K562 (cell line): Measurements from ENCODE around the gene ST7. TPM values are rescaled to one million over a fixed set of nuclear protein-coding genes. Genes with fewer than 3 reads are reported as not detected.
A peak's percentile ranks its signal among the peaks of the same experiment; 100 is the strongest.

Source experiments
- CHD1 ChIP-seq: fragments of 200-600 bp; sonication (generic); IDR thresholded peaks from one replicate; pipeline ENCODE4 v1.6.1; 2012; ENCODE audit warnings: mild to moderate bottlenecking, moderate library complexity, low read length, inconsistent platforms
- ELF4 ChIP-seq: fragments of 450-650 bp; formaldehyde crosslinking; IDR thresholded peaks from 2 replicates; pipeline ENCODE4 v1.4.0; 2022; ENCODE audit warnings: missing genetic modification characterization
- ETV1 ChIP-seq: fragments of 450-650 bp; conservative IDR thresholded peaks from 2 replicates; pipeline ENCODE4 v1.6.1; 2016; ENCODE audit warnings: missing genetic modification characterization, control low read depth, low read depth, missing compliant biosample characterization
- KHSRP ChIP-seq: fragments of 450-650 bp; IDR thresholded peaks from 2 replicates; pipeline ENCODE4 v1.6.1; 2017
- LCOR ChIP-seq: sonication (generic); formaldehyde crosslinking; IDR thresholded peaks from 2 replicates; pipeline ENCODE4 v1.8.0; 2022; ENCODE audit warnings: mild to moderate bottlenecking, missing genetic modification reagents
- MYC ChIP-seq, 2 experiments: fragments of 250-450 bp in 1 of 2; sonication (Bioruptor Pico) in 1 of 2; IDR thresholded peaks; 2 replicates each; pipeline versions ENCODE4 v1.5.1 to v1.6.1; 2012 to 2021; ENCODE audit warnings: low read depth in 2 of 2, borderline replicate concordance in 1 of 2, improper control_type of control experiment in 1 of 2, low read length in 1 of 2, mild to moderate bottlenecking in 1 of 2, moderate library complexity in 1 of 2
- NBN ChIP-seq: fragments of 450-650 bp; IDR thresholded peaks from 2 replicates; pipeline ENCODE4 v1.6.1; 2016; ENCODE audit warnings: low read depth, mild to moderate bottlenecking
- NR2F6 ChIP-seq: fragments of 450-650 bp; formaldehyde crosslinking; IDR thresholded peaks from 2 replicates; pipeline ENCODE4 v1.4.0; 2020; ENCODE audit warnings: mild to moderate bottlenecking
- PML ChIP-seq: IDR thresholded peaks from 2 replicates; pipeline ENCODE4 v1.6.1; 2012; ENCODE audit warnings: low read length, inconsistent platforms
- POLR2B ChIP-seq: fragments of 450-650 bp; IDR thresholded peaks from 2 replicates; pipeline ENCODE4 v1.6.1; 2018; ENCODE audit warnings: low read depth; ENCODE audit not compliant: partially characterized antibody
- RAD51 ChIP-seq: fragments of 450-650 bp; IDR thresholded peaks from 2 replicates; pipeline ENCODE4 v1.7.1; 2016; ENCODE audit warnings: low read depth, mild to moderate bottlenecking, borderline replicate concordance
- SMARCE1 ChIP-seq: fragments of 450-650 bp; IDR thresholded peaks from 2 replicates; pipeline ENCODE4 v1.7.1; 2016; ENCODE audit warnings: mild to moderate bottlenecking
- SPI1 ChIP-seq: IDR thresholded peaks from 2 replicates; pipeline ENCODE4 v1.6.1; 2011; ENCODE audit warnings: low read depth, low read length, control low read depth, borderline replicate concordance
- SRSF7 ChIP-seq: fragments of 200-400 bp; formaldehyde crosslinking; optimal IDR thresholded peaks from 2 replicates; pipeline ENCODE3; 2017; ENCODE audit warnings: mild to moderate bottlenecking, low read depth, low read length
- TCFL5 ChIP-seq: fragments of 250-450 bp; sonication (Bioruptor Pico); conservative IDR thresholded peaks from 2 replicates; pipeline ENCODE4 v1.6.1; 2021; ENCODE audit warnings: mild to moderate bottlenecking, moderate library complexity, matching md5 sums
- U2AF2 ChIP-seq: fragments of 200-400 bp; formaldehyde crosslinking; optimal IDR thresholded peaks from 2 replicates; pipeline ENCODE3; 2017; ENCODE audit warnings: low read depth, mild to moderate bottlenecking, low read length
- XRCC5 ChIP-seq: fragments of 200-400 bp; formaldehyde crosslinking; IDR thresholded peaks from 2 replicates; pipeline ENCODE4 v1.6.1; 2017; ENCODE audit warnings: low read depth, mild to moderate bottlenecking, low read length
- ZKSCAN1 ChIP-seq: fragments of 150-350 bp; IDR thresholded peaks from 2 replicates; pipeline ENCODE4 v1.6.1; 2016; ENCODE audit warnings: low read depth, low read length
- ZNF175 ChIP-seq: fragments of 200-800 bp; sonication (Bioruptor generic); IDR thresholded peaks from 2 replicates; pipeline ENCODE4 v1.6.1; 2016; ENCODE audit warnings: low read depth, mild to moderate bottlenecking, missing genetic modification characterization, missing compliant biosample characterization
- ZNF316 ChIP-seq: fragments of 450-650 bp; IDR thresholded peaks from 2 replicates; pipeline ENCODE4 v1.6.1; 2016
- polyA plus RNA-seq, 8 experiments: library from polyadenylated mRNA; depleted of rRNA in 4 of 8; stranded (reverse) in 5 of 8; unstranded in 3 of 8; fragments of >200 nt; fragmentation: Nextera tagmentation in 2 of 8; fragmentation: Illumina TruSeq in 1 of 8; extraction: Ambion mirVana in 2 of 8; extraction: Trizol in 1 of 8; gene quantifications; 2 replicates each; pipeline versions ENCODE4 v1.2.1 to v1.2.3, GENCODE V29; 2011 to 2014; ENCODE audit warnings: inconsistent platforms in 1 of 8, missing spikeins in 1 of 8
- total RNA-seq, 7 experiments: library from RNA; depleted of rRNA in 6 of 7; stranded (reverse); fragments of >200 nt in 6 of 7; fragmentation: Illumina TruSeq in 2 of 7; extraction: Trizol in 2 of 7; gene quantifications; 2 replicates each; pipeline versions ENCODE4 v1.2.1 to v1.2.3, GENCODE V29; 2011 to 2021; ENCODE audit warnings: low replicate concordance in 1 of 7
- TF ChIP-seq, protein P1 (sequence below), 2 experiments: fragments of 150-350 bp in 1 of 2; IDR thresholded peaks; 2 replicates each; pipeline ENCODE4 v1.6.1; 2012 to 2016; ENCODE audit warnings: low read depth in 2 of 2, low read length in 2 of 2, mild to moderate bottlenecking in 1 of 2, moderate library complexity in 1 of 2
- TF ChIP-seq, protein P2 (sequence below): sonication (generic); formaldehyde crosslinking; IDR thresholded peaks from 2 replicates; pipeline ENCODE4 v1.8.0; 2022; ENCODE audit warnings: mild to moderate bottlenecking, missing genetic modification reagents

Gene ST7
- total and polyA plus RNA-seq, 9 of the 15 experiments (the other 6 are each of a cell fraction or from before 2014, with no cell fraction given): 23.9 to 56.3 (median 36.9) TPM

DNA sequence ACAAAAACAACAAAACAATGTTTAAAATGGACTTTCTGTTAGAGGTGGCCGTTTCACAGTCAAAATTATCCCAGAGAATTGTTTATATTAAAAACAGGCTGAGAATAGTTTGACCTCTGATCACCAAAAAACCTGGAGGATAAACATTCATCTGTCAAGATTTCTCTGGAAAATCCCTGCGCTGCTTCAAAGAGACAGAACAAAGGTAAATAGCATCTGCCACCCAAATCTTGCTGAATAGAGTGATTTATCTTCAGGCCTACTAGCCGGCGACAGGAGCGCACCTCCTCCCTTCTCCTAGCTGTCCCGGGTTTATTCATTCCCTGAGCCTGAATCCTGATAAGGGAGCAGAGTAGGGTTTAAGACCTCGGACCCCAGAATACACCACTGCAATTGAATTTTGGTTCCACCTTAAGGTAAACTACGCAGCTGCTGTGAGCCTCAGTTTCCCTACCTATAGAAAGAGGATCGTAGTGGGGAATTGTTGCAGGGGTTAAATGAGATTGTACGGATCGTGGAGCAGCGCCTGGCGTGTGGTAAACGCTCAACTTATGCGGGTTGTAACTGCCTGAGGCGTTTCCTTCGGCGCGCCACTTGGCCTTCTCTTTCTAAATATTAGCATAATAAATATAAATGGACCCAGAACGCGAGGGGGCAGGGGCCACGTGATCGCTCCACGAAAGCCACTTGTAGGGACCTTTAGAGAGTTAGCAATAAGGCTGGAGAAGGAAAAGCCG is 498 bp upstream of the ST7 start (continued):
- TF ChIP-seq LCOR (CRISPR knock-in tag): no peak
- TF ChIP-seq KHSRP: no peak
- TF ChIP-seq, protein P1, sequence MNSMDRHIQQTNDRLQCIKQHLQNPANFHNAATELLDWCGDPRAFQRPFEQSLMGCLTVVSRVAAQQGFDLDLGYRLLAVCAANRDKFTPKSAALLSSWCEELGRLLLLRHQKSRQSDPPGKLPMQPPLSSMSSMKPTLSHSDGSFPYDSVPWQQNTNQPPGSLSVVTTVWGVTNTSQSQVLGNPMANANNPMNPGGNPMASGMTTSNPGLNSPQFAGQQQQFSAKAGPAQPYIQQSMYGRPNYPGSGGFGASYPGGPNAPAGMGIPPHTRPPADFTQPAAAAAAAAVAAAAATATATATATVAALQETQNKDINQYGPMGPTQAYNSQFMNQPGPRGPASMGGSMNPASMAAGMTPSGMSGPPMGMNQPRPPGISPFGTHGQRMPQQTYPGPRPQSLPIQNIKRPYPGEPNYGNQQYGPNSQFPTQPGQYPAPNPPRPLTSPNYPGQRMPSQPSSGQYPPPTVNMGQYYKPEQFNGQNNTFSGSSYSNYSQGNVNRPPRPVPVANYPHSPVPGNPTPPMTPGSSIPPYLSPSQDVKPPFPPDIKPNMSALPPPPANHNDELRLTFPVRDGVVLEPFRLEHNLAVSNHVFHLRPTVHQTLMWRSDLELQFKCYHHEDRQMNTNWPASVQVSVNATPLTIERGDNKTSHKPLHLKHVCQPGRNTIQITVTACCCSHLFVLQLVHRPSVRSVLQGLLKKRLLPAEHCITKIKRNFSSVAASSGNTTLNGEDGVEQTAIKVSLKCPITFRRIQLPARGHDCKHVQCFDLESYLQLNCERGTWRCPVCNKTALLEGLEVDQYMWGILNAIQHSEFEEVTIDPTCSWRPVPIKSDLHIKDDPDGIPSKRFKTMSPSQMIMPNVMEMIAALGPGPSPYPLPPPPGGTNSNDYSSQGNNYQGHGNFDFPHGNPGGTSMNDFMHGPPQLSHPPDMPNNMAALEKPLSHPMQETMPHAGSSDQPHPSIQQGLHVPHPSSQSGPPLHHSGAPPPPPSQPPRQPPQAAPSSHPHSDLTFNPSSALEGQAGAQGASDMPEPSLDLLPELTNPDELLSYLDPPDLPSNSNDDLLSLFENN (IDR thresholded peaks at IDR 0.05; ENCODE audit: low read depth in 2 of 2, low read length in 2 of 2): no peak
- TF ChIP-seq RAD51: peak; percentile 68; the same call in 1 of the 2 replicates
- no peak for TF ChIP-seq TCFL5 (CRISPR knock-in tag)
- TF ChIP-seq ELF4 (CRISPR knock-in tag): no peak
- peak; percentile 69 for TF ChIP-seq CHD1
- TF ChIP-seq MYC (IDR thresholded peaks at IDR 0.05; ENCODE audit: low read depth, low read length): peak; percentile 55; the same call in 1 of the 2 replicates
- TF ChIP-seq MYC (CRISPR knock-in tag; IDR thresholded peaks at IDR 0.05; ENCODE audit: borderline replicate concordance, low read depth): no peak
- no peak for TF ChIP-seq U2AF2
- no peak for TF ChIP-seq NR2F6 (CRISPR knock-in tag)
- peak; percentile 44; the same call in 1 of the 2 replicates for TF ChIP-seq SMARCE1
- peak; percentile 30; the same call in 1 of the 2 replicates for TF ChIP-seq PML
- TF ChIP-seq ZNF316: peak; percentile 86
- no peak for TF ChIP-seq XRCC5
- TF ChIP-seq NBN: peak; percentile 69; the same call in 1 of the 2 replicates
- TF ChIP-seq ZKSCAN1: no peak
- TF ChIP-seq ZNF175 (CRISPR knock-in tag): no peak
- TF ChIP-seq SPI1: no peak
- peak; percentile 25 for TF ChIP-seq POLR2B
- TF ChIP-seq, protein P2, sequence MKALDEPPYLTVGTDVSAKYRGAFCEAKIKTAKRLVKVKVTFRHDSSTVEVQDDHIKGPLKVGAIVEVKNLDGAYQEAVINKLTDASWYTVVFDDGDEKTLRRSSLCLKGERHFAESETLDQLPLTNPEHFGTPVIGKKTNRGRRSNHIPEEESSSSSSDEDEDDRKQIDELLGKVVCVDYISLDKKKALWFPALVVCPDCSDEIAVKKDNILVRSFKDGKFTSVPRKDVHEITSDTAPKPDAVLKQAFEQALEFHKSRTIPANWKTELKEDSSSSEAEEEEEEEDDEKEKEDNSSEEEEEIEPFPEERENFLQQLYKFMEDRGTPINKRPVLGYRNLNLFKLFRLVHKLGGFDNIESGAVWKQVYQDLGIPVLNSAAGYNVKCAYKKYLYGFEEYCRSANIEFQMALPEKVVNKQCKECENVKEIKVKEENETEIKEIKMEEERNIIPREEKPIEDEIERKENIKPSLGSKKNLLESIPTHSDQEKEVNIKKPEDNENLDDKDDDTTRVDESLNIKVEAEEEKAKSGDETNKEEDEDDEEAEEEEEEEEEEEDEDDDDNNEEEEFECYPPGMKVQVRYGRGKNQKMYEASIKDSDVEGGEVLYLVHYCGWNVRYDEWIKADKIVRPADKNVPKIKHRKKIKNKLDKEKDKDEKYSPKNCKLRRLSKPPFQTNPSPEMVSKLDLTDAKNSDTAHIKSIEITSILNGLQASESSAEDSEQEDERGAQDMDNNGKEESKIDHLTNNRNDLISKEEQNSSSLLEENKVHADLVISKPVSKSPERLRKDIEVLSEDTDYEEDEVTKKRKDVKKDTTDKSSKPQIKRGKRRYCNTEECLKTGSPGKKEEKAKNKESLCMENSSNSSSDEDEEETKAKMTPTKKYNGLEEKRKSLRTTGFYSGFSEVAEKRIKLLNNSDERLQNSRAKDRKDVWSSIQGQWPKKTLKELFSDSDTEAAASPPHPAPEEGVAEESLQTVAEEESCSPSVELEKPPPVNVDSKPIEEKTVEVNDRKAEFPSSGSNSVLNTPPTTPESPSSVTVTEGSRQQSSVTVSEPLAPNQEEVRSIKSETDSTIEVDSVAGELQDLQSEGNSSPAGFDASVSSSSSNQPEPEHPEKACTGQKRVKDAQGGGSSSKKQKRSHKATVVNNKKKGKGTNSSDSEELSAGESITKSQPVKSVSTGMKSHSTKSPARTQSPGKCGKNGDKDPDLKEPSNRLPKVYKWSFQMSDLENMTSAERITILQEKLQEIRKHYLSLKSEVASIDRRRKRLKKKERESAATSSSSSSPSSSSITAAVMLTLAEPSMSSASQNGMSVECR: 0 out of 2 replicates have a peak, but pooled peaks have one; percentile 9
- TF ChIP-seq SRSF7: no peak
- 0 out of 2 replicates have a peak, but pooled peaks have one; percentile 30 for TF ChIP-seq ETV1
